Ammon's horn (tissue), 1 donor: ENCODE results near the gene RAB20.
"Not testable (repeated sequence)": the region's sequence is repeated elsewhere in the genome, so short reads cannot be mapped to it uniquely, and the experiment has no call there.

Experiments used
- DNase-seq: peaks from one replicate; pipeline ENCODE4 v3.0.0-alpha.2; 2016; ENCODE audit warnings: low spot score

Gene RAB20, protein sequence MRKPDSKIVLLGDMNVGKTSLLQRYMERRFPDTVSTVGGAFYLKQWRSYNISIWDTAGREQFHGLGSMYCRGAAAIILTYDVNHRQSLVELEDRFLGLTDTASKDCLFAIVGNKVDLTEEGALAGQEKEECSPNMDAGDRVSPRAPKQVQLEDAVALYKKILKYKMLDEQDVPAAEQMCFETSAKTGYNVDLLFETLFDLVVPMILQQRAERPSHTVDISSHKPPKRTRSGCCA

DNA sequence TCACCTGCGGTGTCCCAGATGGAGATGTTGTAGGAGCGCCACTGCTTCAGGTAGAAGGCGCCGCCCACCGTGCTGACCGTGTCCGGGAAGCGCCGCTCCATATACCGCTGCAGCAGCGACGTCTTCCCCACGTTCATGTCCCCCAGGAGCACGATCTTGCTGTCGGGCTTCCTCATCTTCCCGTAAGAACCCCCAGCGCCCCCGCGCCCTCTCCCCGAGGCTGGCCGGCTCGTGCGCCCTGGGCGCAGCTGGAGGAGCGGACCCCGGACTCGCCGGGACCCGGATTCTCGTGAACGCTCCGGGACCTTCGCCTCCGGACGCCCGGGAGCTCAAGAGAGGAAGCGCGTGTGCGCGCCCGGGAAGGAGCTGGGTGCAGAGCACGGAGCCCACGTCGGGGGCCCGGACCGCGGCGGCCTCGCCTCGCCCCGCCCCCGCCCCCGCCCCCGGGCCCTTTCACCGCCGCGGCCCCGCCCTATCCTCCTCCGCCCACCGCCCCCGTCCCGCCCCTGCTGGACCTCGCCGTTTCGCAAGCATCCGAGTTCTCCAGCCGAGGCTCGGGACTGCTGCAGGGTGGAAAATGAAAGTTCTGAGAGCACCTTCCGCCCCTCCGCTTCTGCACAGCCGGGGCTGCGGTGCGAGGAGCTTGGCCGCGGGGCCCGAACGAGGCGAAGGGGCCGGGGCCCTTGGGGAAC, at the start of gene RAB20:
Gene RAB20 (minus strand): TSS at position 379 of the 692 bp plus-strand sequence. CDS start 203 bp downstream, at position 176.
- DNase-seq = peak; percentile 80

DNA sequence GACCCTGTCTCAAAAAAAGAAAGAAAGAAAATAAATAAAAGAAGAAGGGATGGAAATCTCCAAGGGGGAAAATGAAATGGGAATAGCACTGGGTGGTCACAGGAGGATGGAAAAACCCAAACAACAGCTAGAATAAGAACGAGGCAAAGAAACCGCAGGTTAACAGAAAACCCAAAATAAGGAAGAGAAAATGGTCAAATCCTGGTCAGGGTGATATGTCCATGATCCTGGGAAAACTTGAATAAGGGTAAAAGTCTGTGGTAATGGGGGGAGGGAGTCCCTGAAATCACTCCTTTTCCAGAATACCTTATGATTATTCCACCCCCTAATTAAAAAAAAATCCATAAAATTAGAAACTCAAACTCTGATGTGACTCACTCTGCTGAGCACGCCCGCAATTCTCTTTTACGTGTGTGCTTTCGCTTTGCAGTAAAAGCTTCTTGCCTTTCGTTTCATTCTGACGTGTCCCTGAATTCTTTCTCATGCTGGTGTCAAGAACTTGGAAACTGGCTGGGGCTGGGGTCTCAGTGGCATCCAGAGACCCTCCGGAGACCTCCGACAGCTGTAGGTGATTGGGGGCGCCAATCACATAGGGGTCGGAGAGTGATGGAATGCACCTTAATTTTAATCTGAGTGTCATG, 49.6 kb upstream of the RAB20 start:
- no peak for DNase-seq

DNA sequence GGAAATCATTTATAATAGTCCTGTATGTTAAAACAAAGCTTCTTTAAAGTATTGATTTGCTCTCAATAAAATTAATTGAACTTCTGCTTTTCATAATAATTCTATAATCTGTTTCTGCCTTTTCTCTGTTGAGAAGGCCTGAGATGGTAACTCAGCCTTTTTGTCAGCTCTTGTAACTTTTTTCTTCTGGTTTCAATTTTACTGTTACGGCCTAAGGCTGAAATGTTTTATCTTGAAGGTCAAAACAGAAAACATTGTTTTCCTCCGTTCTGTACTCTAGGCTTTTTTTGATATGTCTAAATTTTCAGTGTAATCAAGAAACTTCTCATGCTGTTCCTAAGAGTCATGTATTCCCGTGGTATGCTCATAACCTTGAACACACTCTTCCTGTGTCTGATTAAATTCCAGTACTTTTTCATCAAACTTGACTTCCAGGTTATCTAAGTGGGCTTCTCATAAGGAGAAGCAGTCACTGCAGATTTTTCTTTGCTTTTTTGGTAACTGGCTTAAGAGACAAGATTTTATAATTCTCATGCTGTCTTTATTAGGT, 46.2 kb upstream of the RAB20 start:
- no peak for DNase-seq

DNA sequence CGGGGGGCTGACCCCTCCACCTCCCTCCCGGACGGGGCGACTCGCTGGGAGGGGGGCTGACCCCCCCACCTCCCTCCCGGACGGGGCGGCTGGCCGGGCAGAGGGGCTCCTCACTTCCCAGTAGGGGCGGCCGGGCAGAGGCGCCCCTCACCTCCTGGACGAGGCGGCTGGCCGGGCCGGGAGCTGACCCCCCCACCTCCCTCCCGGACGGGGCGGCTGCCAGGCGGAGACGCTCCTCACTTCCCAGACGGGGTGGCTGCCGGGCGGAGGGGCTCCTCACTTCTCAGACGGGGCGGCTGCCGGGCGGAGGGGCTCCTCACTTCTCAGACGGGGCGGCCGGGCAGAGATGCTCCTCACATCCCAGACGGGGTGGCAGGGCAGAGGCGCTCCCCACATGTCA, 44.8 kb upstream of the RAB20 start:
- DNase-seq = not testable (repeated sequence)

DNA sequence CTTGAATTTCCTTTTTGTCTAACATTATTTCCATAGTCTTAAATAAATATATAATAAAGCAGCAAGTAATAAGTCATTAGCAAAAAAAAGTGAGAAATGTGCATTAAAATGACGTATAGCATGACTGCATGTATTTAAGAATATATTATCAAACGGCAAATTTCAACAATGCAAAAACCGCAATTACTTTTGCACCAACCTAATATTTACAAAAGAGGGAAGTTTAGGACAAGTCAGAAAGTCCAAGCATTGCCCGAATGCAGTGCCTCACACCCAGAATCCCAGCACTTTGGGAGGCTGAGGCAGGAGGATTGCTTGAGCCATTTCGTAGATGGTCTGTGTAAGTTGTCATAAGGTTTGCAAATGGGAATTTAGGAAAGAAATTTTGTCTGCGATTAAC, 43.6 kb upstream of the RAB20 start:
- no peak for DNase-seq

DNA sequence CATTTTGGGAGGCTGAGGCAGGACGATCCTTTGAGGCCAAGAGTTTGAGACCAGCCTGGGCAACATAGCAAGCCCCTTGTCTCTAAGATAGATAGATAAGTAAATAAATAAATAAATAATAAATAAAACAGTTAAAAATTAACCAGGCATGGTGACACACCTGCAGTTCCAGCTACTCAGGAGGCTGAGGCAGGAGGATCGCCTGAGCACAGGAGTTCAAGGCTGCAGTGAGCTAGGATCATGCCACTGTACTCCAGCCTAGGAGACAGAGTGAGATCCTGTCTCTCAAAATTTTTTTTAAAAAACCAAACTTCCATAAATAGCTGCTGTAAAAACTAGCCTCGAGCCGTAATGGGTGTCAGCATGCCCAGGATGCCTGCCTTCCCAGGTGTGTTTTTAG, 39.5 kb upstream of the RAB20 start:
- DNase-seq = no peak

DNA sequence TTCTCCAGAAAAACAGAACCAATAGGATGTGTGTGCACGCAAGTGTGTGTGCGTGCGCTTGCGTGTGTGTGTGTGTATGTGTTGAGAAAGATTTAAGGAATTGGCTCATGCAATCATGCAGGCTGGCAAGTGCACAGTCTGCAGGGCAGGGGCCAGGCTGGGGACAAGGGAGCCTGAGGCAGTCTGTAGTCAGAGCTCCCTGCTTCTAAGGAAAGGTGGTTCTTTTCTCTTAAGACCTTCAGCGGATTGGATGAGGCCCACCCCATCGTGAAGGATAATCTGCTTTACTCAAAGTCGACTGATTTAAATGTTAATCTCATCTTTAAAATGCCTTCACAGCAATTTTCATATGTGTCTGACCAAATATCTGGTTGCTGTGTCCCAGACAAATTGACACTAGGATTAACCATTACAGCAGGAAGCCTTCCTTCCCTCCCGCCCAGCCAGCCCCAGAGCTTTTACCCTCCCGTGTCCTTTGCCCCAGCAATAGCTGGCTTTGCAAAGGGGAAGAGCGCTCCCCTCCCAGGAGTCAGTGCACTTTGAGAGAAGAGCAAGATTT, 38.8 kb upstream of the RAB20 start:
- no peak for DNase-seq

DNA sequence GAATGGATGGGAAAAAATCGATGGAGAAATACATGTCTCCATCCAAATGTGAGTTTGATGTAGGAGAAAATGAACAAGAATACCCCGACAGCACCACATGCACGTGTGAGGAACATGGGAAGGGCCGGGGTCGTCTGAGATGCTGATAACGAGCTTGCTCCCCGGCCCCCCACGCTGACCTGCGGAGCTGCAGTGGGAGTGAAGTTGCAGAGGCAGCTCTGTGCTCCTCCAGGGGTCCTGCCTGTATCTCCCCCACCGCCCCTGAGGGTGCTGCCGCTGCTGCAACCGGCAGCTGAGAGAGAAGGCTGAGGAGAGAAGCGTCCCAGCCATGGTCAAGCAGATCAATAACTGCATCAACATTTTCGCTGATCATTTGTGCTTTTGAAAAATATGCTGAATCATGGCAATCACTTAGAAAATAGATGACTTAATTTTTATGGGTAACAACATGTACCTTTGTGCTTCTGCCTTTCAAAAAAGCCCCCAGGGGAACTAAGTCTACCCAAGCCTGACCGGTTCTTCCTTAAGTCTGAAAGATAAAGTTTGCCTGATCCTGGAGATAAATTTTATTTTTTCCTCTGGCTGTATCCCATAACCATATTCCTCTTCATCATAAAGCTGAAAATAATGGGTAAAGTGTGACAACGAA, 35.6 kb upstream of the RAB20 start:
- no peak for DNase-seq

DNA sequence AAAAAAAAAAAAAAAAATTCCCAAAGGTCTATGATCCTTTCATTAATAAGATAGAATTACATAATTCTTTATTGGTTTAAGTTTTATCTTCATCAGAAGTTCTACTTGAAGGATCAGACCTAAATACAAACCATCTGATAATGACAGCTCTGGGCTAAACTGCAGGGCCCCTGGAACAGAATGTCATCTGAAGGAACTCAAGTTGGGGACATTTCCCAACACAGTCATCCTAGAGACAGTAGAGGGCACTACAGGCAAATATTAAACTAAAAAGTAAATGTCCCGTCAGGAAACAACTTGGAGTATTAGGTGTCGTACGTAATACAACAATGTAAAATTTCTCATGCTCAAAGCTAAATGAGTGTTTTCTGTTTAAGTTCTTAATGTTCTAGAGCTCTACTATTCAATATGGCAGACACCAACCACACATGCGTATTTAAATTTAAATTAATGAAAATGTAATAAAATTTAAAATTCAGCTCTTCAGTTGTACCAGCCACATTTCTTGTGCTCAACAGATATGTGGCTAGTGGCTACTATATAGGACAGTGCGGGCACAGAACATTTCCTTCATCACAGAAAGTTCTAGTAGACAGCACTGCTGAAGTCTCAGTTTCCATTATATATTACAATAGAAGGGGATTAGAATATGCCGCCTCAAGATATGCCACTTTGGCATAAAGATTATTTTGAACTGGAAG, 32.1 kb upstream of the RAB20 start:
- peak; percentile 61 for DNase-seq

DNA sequence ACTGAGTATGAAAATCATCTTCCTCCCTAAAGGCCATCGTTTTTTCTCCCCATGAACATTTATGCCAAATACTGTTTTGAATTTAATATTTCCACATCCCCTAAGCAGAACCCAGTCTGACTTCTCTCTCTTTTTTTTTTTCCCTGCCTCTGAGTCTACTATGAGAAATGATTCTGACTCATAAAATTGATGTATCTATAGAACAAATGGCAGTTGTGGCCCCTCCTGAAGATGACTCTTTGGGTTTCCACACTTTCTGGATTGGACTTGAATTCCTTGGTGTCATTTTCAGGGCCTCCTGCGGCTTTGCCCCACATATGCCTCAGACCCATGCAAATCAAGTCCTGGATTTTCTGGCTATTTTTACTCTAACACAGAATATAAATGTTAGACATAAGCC, 31.1 kb upstream of the RAB20 start:
- DNase-seq = no peak

DNA sequence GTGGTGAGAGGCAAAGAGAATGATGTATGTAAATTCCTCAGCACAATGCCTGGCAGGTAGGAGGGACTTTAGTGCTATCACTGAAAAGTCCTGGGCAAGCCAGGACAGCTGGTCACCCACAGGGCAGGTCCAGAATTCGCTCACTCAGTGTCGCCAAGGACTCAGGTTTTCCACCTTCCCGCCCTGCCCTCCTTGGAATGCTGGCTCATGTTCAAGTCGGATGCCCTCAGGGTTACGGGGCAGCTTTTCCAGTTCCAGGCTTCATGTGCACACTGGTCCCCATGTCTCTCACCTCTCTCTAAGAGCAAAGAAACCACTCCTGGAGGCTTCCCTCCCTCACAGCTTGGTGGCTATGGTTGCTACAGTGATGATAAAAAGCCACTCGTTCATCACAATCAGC, 29.1 kb upstream of the RAB20 start:
- no peak for DNase-seq

DNA sequence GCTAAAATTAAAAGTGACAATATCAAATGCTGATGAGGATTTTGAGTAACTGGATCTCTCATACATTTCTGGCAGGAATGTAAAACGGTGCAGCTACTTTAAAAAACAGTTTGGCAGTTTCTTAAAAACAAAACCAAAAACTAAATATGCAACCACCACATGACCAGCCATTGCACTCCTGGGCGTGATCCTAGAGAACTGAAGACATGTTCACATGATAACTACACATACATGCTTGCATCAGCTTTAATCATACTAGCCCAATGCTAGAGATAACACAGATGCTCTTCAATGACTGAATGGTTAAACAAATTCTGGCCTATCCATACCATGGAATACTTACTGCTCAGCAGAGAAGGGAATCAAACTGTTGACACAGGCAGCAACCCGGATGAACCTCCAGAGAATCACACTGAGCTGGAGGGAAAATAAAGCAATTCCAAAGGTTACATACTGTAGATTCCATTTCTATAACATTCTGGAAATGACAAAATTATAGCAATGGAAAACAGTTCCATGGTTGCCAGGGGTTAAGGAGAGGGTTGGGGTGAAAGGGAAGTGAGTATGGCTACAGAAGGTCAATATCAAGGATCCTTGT, 28.4 kb upstream of the RAB20 start:
- no peak for DNase-seq

DNA sequence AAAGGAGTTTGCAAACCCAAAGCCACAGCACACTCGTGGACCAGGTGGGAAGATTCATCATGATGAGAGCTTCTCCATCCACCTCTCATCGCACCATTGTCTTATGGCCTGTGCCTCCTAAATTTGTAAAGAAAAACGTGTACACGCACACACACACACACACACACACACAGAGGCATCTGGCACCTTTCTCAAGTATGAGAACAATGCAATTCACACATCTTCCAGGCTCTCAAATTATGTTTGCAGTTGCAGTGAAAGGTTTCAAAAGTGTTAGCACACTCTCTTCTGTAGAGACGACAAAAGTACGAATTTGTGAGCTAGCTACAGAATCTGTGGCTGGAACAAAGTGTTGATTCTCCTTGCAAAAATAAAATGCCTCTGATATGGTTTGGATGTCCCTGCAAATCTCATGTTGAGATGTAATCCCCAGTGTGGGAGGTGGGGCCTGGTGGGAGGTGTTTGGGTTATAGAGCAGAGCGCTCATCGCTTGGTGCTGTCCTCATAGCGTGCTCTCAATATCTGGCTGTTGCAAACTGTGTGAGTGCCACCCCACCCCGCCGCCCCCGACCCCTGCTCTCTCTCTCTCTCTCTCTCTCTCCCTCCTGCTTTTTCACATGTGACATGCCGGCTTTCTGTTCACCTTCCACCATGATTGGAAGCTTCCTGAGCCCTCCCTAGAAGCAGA, 21.8 kb upstream of the RAB20 start:
- no peak for DNase-seq

DNA sequence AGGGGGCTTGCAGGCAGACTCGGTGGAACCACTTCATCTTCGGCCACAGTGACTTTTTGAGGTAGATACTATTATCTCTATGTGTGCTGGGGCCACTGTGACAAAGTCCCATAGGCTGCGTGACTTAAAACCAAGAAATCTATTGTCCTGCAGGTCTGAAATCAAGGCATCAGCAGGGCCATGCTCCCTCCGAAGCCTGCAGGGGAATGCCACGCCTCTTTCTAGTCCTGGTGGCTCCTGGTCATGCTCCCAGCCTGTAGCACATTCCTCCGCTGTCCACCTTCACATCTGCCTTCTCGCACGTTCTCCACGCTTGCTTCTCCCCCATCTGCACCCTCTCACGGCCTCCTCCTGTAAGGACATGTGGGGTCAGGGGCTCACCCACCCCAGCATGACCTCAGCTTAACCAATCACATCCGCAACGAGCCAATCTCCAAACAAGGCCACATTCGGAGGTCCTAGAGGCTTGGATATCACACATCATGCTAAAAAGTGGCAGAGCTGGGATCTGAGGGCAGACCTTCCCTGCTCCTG, 21.0 kb upstream of the RAB20 start:
- DNase-seq = no peak

DNA sequence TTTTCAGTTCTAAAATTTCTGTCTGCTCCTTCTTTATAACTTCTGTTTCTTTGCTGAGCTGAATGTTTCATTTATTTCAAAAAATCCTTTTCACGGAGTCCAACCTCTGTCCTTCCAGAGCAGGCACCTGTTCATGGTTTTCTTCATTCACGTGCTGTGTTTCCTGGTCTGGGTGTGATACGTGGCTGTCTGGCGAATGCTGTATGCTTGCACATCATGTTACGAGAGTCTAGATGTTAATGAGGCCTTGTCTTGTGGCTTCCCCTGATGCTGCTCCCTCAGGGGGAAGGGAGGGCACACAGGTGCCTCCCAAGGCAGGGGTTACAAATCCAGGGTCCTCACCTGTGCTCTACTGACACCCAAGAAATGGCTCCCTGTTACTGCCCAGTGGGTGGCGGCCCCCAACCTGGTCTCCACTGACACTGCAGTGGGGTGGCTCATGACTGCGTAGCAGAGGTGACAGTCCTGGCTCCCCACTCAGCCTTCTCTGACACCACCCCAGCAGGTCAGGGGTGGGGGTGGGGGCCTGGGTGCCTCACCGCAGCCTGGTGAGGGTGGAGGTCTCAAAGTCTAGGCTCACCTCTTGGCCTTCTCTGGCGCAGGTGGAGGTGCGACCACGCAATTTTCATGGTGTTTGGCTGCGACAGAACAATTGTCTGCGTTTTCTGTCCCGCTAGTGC, 20.1 kb upstream of the RAB20 start:
- DNase-seq = no peak

DNA sequence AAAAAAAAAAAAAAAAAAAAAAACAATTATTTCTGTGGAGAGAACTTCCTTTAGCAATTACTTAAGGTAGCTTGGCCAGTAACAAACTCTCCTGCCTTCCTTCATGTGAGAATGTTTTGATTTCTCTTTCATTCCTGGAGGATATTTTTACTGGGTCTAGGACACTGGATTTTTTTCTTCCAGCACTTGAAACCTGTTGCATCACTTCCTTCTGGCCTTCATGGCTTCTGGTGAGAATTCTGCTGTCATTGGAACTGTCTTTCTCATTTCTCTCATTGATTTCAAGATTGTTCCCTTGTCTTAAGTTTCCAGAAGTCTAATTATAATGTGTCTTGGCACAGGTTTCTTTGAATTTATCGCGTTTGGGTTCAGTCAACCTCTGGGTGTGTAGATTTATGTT, 19.3 kb upstream of the RAB20 start:
- no peak for DNase-seq

DNA sequence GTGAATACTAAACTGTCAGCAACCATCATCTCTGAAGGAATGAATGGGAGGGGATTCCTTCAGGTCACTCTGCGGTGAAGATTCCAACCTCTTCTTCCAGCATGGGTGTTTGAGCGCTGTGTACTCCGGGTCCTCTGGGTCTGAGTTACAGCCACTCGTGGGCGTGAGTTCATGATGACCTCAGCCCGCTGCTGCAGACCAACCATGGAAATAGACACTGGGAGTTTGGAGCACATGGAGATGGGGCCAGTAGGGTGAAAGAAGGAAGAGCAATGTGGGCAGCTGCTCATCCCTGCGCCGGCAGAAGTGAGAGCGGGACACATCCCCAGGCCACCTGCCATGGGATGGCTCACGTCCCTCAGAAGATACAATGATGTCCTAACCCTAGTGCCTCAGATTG, 16.8 kb upstream of the RAB20 start:
- no peak for DNase-seq

DNA sequence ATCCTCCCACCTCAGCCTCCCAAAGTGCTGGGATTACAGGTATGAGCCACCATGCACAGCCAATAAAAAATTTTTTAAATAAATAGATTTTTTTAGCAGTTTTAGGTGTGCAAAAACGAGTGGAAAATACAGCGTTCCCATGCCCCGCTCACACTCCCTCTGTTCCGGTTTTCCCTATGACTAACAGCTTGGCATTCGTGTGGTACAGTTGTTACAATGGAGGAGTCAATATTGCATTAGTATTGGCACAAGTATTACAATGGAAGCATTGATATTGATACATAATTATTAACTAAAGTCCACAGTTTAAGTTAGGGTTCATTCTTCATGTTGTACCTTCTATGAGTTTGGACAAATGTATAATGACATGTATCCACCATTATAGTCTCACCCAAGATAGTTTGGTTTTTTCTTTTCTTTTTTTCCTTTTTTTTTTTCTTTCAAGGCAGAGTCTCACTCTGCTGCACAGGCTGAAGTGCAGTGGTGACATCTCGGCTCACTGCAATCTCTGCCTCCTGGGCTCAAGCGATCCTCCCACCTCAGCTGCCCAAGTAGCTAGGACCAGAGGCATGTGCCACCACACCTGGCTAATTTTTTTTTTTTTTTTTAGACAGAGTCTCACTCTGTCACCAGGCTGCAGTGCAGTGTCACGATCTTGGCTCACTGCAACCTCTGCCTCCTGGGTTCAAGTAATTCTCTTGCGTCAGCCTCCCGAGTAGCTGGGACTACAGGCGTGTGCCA, 15.4 kb upstream of the RAB20 start:
- DNase-seq = no peak

DNA sequence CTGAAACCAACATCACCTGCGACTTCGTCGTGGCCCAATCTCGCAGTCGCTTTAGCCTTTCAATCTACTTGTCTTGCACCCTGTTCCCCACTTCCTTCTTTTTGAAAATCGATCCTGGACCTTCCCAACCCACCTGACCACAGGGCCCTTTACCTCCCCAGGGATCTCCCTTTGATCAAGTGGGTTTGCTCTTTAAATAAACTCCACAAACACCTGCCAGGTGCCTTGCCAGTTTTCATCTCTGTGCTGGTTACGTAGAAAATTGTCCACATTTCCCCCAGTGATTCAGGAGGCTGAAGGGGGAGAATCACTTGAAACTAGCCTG, 14.5 kb upstream of the RAB20 start:
- no peak for DNase-seq
